ENCODE measurements around the gene ADM5. TPM values are rescaled to one million over a fixed set of nuclear protein-coding genes. Genes with fewer than 3 reads are reported as not detected.

The ADM5 gene
- total RNA-seq, 4 donors from 2014 or later: 0.83 to 4.1 (median 2.5) TPM

DNA sequence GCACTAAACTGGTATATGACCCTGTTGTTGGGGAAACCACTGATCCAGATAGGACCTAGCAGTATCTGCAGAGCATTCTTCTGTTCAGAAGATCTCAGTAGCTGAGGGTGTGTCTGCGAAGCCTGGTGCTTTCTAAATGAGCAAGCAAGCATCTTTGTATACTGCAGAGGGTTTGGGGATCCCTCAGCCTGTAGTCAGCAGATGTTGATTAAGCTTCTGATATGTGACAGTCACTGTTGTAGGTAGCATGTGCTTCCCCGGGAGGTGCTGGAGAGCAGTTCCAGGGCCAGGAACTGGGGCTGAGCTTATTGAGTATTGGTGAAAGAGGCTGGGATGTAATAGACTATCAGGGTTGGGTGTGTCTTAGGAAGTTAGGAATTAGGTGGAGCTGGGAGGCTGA lies 45.9 kb upstream of the ADM5 start:
- H3K9me3 ChIP-seq: no peaks in the 10 kb centered on the region
- peak overlapping the region in 2 of 4 donors; percentile 90 to 97 for H3K4me3 ChIP-seq
- intact Hi-C loops (cut with DNase I): loop anchor here (2.0 to 5.0 kb wide), 2 partner anchors 21 to 34 kb away; partner anchors contain the start of genes BCL2L12, IRF3 and PRMT1
- no peak for TF ChIP-seq POLR2AphosphoS5 (IDR thresholded peaks at IDR 0.05)
- TF ChIP-seq, protein P1, sequence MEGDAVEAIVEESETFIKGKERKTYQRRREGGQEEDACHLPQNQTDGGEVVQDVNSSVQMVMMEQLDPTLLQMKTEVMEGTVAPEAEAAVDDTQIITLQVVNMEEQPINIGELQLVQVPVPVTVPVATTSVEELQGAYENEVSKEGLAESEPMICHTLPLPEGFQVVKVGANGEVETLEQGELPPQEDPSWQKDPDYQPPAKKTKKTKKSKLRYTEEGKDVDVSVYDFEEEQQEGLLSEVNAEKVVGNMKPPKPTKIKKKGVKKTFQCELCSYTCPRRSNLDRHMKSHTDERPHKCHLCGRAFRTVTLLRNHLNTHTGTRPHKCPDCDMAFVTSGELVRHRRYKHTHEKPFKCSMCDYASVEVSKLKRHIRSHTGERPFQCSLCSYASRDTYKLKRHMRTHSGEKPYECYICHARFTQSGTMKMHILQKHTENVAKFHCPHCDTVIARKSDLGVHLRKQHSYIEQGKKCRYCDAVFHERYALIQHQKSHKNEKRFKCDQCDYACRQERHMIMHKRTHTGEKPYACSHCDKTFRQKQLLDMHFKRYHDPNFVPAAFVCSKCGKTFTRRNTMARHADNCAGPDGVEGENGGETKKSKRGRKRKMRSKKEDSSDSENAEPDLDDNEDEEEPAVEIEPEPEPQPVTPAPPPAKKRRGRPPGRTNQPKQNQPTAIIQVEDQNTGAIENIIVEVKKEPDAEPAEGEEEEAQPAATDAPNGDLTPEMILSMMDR (IDR thresholded peaks at IDR 0.05): no peak
- no peak for TF ChIP-seq POLR2A (IDR thresholded peaks at IDR 0.05; ENCODE audit: low read depth)
- no peak for DNase-seq (ENCODE audit: extremely low spot score)
- H3K27ac ChIP-seq (replicated peaks in 1 of 4): peak overlapping the region in 1 of 4 donors; percentile 98
- H3K36me3 ChIP-seq: peaks cover 22 to 41% (median 35%) of the 10 kb centered on the region in 4 donors
- 53% methylated on average over 2 of the region's 2 CpGs for WGBS
- H3K27me3 ChIP-seq: no peaks in the 10 kb centered on the region
- H3K4me1 ChIP-seq: peaks cover 37 to 58% (median 56%) of the 10 kb centered on the region in 4 donors

DNA sequence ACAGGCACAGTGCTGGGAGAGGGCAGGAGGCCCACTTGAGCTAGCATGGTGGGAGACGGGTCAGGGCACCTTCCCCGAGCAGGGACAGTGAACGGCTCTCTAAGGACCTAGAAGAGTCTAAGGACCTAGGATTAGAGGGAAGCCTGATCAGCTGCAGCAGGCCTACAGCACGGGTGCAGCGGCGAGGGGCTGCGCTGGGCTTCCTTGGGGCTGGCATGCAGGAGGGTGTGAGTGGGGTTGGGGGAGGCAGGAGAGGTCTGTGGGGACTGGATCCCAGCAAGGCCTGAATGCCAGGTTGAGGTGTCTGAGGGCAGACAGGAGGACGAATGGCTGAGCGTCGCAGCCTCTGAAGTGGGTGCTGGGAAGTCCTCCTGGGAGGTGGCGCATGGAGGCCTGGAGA lies 43.8 kb upstream of the ADM5 start:
- WGBS: 82% methylated on average over 7 of the region's 11 CpGs
- intact Hi-C loops (cut with DNase I): no loop called here
- Histone ChIP-seq H3K27me3 (no peaks in the 10 kb centered on the region), H3K36me3 (peaks cover 30 to 62% (median 52%) of the 10 kb centered on the region in 4 donors), H3K4me1 (peaks cover 27 to 48% (median 44%) of the 10 kb centered on the region in 4 donors), H3K27ac (replicated peaks in 1 of 4) (no peak overlapping the region), H3K4me3 (no peak overlapping the region), H3K9me3 (no peaks in the 10 kb centered on the region)
- no peak for DNase-seq (ENCODE audit: extremely low spot score)
- TF ChIP-seq POLR2AphosphoS5 (IDR thresholded peaks at IDR 0.05) (no peak), EP300 (IDR thresholded peaks at IDR 0.05) (no peak), POLR2A (IDR thresholded peaks at IDR 0.05; ENCODE audit: low read depth) (no peak)
- TF ChIP-seq, protein P1 (IDR thresholded peaks at IDR 0.05): no peak

DNA sequence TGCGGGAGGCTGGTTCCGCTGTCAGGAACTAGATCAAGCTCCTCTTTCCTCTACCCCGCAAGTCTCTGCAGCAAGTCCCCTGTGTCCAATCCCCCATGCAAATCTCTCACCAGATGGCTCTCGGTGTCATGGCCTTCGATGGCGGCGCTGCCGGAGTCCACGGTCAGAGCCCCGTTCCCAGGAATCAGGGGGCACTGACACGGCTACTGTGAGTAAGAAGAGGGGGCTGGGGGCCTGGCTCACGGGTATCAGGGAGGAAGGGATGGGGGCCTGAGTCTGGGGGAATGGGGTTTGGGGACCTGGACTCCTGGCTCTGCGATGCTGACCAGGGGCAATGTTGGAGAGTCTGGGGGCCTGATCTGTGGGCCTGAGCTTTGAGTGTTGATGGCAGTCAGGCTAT lies 43.4 kb upstream of the ADM5 start:
- peaks cover 31 to 66% (median 56%) of the 10 kb centered on the region in 4 donors for H3K36me3 ChIP-seq
- WGBS: 91% methylated on average over 9 of the region's 13 CpGs
- H3K27me3 ChIP-seq: no peaks in the 10 kb centered on the region
- TF ChIP-seq POLR2AphosphoS5 (IDR thresholded peaks at IDR 0.05) (no peak), POLR2A (IDR thresholded peaks at IDR 0.05; ENCODE audit: low read depth) (no peak)
- H3K9me3 ChIP-seq: no peaks in the 10 kb centered on the region
- no peak overlapping the region for H3K4me3 ChIP-seq
- H3K4me1 ChIP-seq: peaks cover 27 to 45% (median 41%) of the 10 kb centered on the region in 4 donors
- DNase-seq (ENCODE audit: extremely low spot score): no peak
- intact Hi-C loops (cut with DNase I): no loop called here
- H3K27ac ChIP-seq (replicated peaks in 1 of 4): no peak overlapping the region

DNA sequence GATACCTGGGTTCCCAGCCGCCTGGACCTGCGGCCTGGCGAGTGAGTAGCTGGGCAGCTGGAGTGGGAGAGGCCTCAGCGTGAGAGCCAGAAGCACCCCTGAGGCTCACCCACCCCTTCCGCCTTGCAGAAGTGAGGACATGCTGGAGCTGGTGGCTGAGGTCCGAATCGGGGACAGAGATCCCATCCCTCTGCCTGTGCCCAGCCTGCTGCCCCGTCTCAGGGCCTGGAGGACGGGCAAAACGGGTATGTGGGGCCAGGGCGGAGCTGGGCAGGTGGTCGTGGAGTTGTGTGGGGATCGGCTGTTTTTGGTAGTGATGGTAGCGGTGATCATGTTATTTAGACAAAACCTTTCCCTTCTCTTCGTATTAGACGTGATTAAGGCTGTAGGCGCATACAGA lies 42.8 kb upstream of the ADM5 start:
- intact Hi-C loops (cut with DNase I): no loop called here
- WGBS: 94% methylated on average over 13 of the region's 17 CpGs
- TF ChIP-seq EP300 (IDR thresholded peaks at IDR 0.05) (no peak), POLR2AphosphoS5 (IDR thresholded peaks at IDR 0.05) (no peak), POLR2A (IDR thresholded peaks at IDR 0.05; ENCODE audit: low read depth) (no peak)
- TF ChIP-seq, protein P1 (IDR thresholded peaks at IDR 0.05): no peak

DNA sequence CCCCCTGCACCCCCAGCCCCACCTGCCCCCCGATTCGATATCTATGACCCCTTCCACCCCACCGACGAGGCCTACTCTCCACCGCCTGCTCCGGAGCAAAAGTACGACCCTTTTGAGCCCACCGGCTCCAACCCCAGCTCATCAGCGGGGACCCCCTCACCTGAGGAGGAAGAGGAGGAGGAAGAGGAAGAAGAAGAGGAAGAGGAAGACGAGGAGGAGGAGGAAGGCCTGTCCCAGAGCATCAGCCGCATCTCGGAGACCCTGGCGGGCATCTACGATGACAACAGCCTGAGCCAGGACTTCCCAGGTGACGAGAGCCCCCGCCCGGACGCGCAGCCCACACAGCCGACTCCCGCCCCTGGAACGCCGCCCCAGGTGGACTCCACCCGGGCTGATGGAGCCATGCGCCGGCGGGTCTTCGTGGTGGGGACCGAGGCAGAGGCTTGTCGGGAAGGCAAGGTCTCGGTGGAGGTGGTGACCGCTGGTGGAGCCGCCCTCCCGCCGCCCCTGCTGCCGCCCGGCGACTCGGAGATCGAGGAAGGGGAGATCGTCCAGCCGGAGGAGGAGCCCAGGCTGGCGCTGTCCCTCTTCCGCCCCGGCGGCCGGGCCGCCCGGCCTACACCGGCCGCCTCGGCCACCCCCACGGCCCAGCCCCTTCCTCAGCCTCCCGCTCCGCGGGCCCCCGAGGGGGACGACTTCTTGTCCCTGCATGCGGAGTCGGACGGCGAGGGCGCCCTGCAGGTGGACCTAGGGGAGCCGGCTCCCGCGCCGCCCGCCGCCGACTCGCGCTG lies 38.2 kb upstream of the ADM5 start:
- 95% methylated on average over 27 of the region's 72 CpGs for WGBS
- H3K4me3 ChIP-seq: no peak overlapping the region
- H3K4me1 ChIP-seq: peaks cover 0 to 4% (median under 1%) of the 10 kb centered on the region in 4 donors
- intact Hi-C loops (cut with DNase I): no loop called here
- no peaks in the 10 kb centered on the region for H3K27me3 ChIP-seq
- no peak overlapping the region for H3K27ac ChIP-seq (replicated peaks in 1 of 4)
- H3K9me3 ChIP-seq: no peaks in the 10 kb centered on the region
- DNase-seq (ENCODE audit: extremely low spot score): no peak
- H3K36me3 ChIP-seq: peaks cover 77 to 97% (median 89%) of the 10 kb centered on the region in 4 donors
- TF ChIP-seq POLR2A (IDR thresholded peaks at IDR 0.05; ENCODE audit: low read depth) (no peak), POLR2AphosphoS5 (IDR thresholded peaks at IDR 0.05) (no peak), EP300 (IDR thresholded peaks at IDR 0.05) (no peak)
- TF ChIP-seq, protein P1 (IDR thresholded peaks at IDR 0.05): no peak

More for the DNA sequence above, 42.8 kb upstream of the ADM5 start:
- DNase-seq (ENCODE audit: extremely low spot score): no peak
- peaks cover 36 to 72% (median 61%) of the 10 kb centered on the region in 4 donors for H3K36me3 ChIP-seq
- no peak overlapping the region for H3K27ac ChIP-seq (replicated peaks in 1 of 4)
- H3K4me3 ChIP-seq: no peak overlapping the region
- peaks cover 27 to 39% (median 36%) of the 10 kb centered on the region in 4 donors for H3K4me1 ChIP-seq
- no peaks in the 10 kb centered on the region for H3K27me3 ChIP-seq
- H3K9me3 ChIP-seq: no peaks in the 10 kb centered on the region
